Neuron (in vitro differentiated cells): Measurements from ENCODE around the gene SP8.
"Not testable (repeated sequence)": the region's sequence is repeated elsewhere in the genome, so short reads cannot be mapped to it uniquely, and the experiment has no call there.

ENCODE experiments used
- H2AFZ ChIP-seq: one replicate; pipeline ENCODE4 v1.6.1; 2013; ENCODE audit warnings: low read depth, mild to moderate bottlenecking, inconsistent platforms, low read length, moderate library complexity
- H3K27me3 ChIP-seq: one replicate; pipeline ENCODE4 v1.6.1; 2013; ENCODE audit warnings: low read length; ENCODE audit not compliant: insufficient read depth
- H3K36me3 ChIP-seq: one replicate; pipeline ENCODE4 v1.6.1; 2013; ENCODE audit warnings: low read length; ENCODE audit not compliant: insufficient read depth
- H3K4me1 ChIP-seq: one replicate; pipeline ENCODE4 v1.6.1; 2013; ENCODE audit warnings: low read length; ENCODE audit not compliant: insufficient read depth
- H3K4me3 ChIP-seq: 2 replicates; pipeline ENCODE4 v1.5.1; 2013; ENCODE audit warnings: mild to moderate bottlenecking, low read length, moderate library complexity
- H3K9me3 ChIP-seq: one replicate; pipeline ENCODE4 v1.6.1; 2013; ENCODE audit warnings: low read length

Gene SP8

DNA sequence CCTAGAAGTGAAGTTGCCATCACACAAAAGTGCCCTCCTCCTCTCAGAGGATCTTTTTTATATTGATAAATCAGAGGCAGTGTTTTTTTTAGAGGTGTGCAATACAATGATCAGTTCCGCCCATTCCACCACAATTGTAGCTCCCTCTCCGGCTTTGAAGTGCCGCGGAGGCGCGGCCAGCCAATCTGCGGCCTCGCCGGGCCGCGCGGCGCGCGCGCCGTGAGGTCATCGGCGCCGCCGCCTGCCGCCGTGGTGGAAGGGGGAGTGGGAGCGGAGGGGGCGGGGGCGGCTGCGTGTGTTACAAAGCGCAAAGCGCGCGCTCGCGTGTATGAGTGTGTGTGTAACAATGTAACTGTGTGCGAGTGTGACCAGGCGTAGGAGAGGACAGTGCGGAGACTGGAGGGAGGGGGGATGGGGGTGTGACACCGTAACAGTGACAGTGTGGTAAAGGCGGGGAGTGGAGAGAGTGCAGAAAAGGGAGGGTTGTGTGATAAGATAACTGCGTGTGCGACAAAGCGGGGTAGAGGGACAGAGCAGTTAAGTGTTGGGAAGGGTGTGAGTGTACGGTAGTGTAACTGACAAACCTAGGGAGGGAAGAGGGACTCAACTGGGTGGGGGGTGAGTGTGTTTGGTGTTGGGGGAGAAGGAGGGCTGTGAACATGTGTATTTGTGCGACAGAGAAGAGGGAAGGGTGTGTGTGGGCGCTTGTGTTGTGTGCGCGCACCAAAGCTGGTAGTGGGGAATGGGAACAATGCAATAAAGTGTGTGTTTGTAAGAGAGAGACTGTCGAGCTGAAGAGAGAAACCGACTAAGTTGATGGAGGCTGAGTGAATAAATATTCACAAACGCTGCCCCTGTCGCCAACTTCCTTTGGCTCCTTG lies at the start of gene SP8:
SP8 (minus strand) TSS at position 108 of the 881 bp plus-strand sequence; CDS start at position 20, 88 bp downstream.
- no peaks in the 10 kb centered on the region for H3K9me3 ChIP-seq
- no peaks in the 10 kb centered on the region for H3K36me3 ChIP-seq
- H3K27me3 ChIP-seq = peaks cover 81% of the 10 kb centered on the region
- peaks cover 21% of the 10 kb centered on the region for H3K4me1 ChIP-seq
- peak within 1 kb of the TSS; percentile 64 for H3K4me3 ChIP-seq
- H2AFZ ChIP-seq = peak within 1 kb of the TSS; percentile 33

DNA sequence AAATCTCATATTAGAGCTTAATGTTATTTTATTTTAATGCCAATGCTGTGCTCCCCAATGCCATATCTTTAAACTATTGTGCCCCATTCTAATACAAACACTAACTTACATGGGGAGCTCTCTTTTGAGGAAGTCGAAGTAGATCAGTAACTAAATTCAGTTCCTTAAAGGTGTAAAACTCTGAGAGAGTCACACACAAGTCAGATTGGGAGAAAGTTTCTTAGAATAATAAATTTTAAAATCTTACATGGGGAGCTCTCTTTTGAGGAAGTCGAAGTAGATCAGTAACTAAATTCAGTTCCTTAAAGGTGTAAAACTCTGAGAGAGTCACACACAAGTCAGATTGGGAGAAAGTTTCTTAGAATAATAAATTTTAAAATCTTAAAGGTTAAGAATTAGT lies 49.7 kb upstream of the SP8 start:
- not testable (repeated sequence) for H3K9me3 ChIP-seq, H3K4me1 ChIP-seq, H2AFZ ChIP-seq, H3K27me3 ChIP-seq, H3K36me3 ChIP-seq, H3K4me3 ChIP-seq

DNA sequence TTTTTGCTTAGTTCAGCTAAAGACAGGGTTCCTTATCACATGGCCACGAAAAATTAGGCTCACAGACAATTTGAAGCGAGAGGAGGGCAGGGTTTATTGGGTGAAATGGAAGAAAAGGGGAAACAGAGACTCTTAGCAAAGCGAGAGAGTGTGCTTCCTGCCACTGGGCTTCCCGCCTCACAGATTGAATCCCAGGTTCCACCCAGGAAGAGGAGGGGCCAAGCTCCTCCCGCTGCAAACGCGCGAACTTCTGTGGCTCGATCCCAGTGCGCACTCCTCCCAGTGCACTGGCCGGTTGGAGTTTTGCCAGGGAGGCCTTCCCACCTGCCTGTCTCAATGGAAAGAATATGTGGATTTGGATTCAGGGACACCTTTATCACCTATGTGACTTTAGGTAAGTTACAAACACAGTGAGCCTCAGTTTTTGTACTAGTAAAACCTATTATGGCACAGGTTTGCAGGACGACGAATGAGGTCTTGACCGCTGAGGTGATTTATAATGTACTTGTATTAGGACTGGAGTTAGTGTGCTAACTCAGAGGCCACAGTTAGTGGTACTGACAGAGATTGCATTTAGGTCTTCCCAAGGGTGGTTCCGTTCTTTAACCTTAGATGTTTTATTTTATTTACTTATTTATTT lies 48.5 kb upstream of the SP8 start:
- Histone ChIP-seq H2AFZ (no peak overlapping the region), H3K4me1 (no peaks in the 10 kb centered on the region), H3K36me3 (no peaks in the 10 kb centered on the region), H3K4me3 (no peak overlapping the region), H3K27me3 (no peaks in the 10 kb centered on the region), H3K9me3 (no peaks in the 10 kb centered on the region)

DNA sequence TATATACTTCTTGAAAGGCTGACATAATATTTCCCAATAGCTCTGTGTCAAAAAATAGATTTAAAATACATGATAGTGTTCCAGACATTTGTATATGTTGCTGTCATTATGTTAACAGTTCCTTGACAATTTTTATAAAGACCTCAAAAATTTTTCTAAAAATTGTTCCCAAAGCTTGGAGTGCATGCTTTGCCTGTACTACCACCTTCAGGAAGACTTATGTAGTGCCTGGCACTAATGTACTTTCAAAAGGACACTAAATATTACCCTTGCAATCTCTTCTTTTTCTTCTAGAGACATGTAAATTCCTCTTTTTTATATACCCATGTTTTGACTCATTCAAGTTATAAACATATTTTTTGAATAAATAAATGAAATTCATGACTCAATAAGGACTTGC lies 48.0 kb upstream of the SP8 start:
- H3K9me3 ChIP-seq = no peaks in the 10 kb centered on the region
- no peaks in the 10 kb centered on the region for H3K4me1 ChIP-seq

DNA sequence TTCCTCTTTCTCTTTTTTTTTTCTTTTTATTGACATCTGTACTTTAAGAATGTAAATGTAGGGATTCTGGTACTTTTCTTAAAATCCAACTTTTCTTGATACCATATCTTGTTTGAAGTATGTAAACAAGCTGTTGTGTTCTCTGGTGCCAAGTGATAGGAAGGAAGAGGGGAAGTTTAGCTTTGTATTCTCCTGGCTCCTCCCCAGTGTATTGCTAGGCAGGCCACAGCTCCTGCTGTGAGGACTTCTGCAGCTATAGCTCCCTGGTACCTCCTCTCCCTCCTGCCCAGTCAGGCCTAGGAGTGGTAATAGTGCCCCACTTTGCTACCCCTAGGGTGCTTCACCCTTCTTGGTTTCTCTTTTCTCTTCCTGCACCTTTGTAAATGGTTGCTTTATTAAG lies 45.3 kb upstream of the SP8 start:
- H3K27me3 ChIP-seq = no peaks in the 10 kb centered on the region
- H3K4me1 ChIP-seq = no peaks in the 10 kb centered on the region
- H3K9me3 ChIP-seq = no peaks in the 10 kb centered on the region
- H3K4me3 ChIP-seq = no peak overlapping the region
- H2AFZ ChIP-seq = no peak overlapping the region
- H3K36me3 ChIP-seq = no peaks in the 10 kb centered on the region

More for the DNA sequence above, 48.0 kb upstream of the SP8 start:
- Histone ChIP-seq H3K36me3 (no peaks in the 10 kb centered on the region), H2AFZ (no peak overlapping the region), H3K27me3 (no peaks in the 10 kb centered on the region), H3K4me3 (no peak overlapping the region)

DNA sequence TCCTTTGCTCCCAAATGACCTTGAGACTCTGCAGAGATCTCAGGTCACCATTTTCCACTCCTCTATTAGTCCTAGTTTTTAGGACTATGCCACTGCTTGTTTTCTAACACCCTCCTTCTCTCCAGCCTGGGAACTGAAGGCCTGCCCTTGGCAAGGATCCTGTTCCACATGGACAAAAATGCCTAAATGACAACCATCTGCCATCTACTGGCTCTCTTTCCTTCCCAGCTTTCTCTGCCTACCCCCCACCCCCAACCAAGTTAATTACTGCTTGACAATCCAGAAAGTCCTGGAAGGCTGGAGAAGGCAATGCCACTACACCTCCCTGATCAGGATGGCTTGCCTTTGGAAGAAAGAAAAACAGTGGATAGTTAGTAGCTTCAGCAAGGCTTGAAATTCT lies 44.8 kb upstream of the SP8 start:
- H3K4me1 ChIP-seq = no peaks in the 10 kb centered on the region
- H2AFZ ChIP-seq = no peak overlapping the region
- no peaks in the 10 kb centered on the region for H3K36me3 ChIP-seq
- no peak overlapping the region for H3K4me3 ChIP-seq
- no peaks in the 10 kb centered on the region for H3K27me3 ChIP-seq
- H3K9me3 ChIP-seq = no peaks in the 10 kb centered on the region

DNA sequence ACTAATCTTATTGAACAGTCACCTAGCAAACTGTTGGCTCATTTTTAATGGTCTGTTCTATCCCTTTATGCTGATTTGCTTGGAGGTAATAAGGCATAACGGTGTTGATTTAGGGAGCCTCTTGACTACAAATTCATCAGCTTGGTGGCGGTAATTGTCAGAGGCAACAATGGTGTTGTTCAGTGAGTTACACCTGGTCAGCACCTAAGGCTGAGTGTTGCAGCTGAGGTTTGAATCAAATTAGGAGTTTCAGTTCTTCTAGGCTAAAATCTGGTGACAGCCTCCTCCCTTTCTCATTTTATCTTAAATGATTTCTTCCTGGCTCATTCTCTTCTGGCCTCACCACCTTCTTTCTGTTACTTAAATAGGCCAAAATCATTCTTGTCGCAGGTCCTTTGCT lies 42.3 kb upstream of the SP8 start:
- Histone ChIP-seq H3K4me1 (no peaks in the 10 kb centered on the region), H3K36me3 (no peaks in the 10 kb centered on the region), H3K9me3 (no peaks in the 10 kb centered on the region), H3K4me3 (no peak overlapping the region), H3K27me3 (no peaks in the 10 kb centered on the region), H2AFZ (no peak overlapping the region)

DNA sequence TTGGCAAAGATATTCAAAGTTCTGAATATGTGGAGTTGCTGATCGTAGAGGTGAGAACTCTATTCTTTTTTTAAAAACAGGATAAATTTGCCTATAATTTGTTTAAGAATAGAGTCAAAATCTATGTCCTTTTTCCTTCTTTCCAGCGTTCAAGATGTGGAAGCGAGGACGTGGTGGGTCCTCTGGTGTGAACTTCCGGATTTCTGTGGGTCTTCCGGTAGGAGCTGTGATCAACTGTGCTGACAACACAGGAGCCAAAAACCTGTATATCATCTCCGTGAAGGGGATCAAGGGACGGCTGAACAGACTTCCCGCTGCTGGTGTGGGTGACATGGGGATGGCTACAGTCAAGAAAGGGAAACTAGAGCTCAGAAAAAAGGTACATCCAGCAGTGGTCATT lies 40.5 kb upstream of the SP8 start:
- no peak overlapping the region for H3K4me3 ChIP-seq
- H3K36me3 ChIP-seq = no peaks in the 10 kb centered on the region
- no peaks in the 10 kb centered on the region for H3K27me3 ChIP-seq
- H3K4me1 ChIP-seq = no peaks in the 10 kb centered on the region
- H3K9me3 ChIP-seq = no peaks in the 10 kb centered on the region
- H2AFZ ChIP-seq = no peak overlapping the region

DNA sequence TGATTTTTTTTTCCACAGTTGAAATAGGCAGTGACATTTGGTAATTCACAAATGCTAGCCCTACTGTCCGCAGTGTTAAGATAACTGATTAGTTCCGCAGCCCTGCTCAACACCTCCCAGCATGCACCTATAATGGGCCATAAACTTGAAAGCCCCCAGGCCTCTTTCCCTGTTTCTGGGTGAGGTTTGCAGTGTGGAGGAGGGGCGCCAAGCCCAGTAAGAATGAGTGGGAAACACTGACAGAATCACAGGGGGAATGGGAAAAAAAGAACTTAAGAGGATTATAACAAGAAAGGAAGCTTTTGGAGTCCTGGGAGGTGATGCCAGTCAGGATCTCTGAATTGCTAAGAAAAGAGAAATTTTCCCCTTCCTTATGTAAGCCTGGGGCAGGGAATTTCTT lies 39.6 kb upstream of the SP8 start:
- Histone ChIP-seq H2AFZ (peak overlapping the region; percentile 16), H3K4me3 (no peak overlapping the region), H3K36me3 (no peaks in the 10 kb centered on the region), H3K27me3 (no peaks in the 10 kb centered on the region), H3K9me3 (no peaks in the 10 kb centered on the region), H3K4me1 (no peaks in the 10 kb centered on the region)

DNA sequence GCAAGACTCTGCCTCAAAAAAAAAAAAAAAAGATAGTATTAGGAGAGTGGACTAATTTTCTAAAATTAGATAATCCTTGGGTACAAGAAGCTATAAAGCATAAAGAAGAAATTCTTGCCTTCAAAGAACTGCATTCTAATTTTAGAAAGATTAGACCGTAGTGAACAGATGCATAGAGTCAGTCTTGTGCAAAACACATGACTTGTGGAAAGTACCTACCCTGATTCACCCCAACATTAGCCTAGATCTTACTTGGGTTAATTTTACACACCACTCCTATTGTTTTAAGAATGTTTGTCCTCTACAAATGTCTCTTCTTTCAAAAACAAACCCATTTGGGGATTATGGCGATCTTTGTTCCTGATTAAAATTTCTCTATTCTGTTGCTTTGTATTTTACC lies 38.9 kb upstream of the SP8 start:
- Histone ChIP-seq H2AFZ (peak overlapping the region; percentile 16), H3K4me3 (no peak overlapping the region)

DNA sequence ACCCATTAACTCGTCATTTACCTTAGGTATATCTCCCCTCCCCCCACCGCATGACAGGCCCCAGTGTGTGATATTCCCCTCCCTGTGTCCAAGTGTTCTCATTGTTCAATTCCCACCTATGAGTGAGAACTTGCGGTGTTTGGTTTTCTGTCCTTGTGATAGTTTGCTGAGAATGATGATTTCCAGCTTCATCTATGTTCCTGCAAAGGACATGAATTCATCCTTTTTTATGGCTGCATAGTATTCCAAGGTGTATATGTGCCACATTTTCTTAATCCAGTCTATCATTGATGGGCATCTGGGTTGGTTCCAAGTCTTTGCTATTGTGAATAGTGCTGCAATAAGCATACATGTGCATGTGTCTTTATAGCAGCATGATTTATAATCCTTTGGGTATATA lies 34.7 kb upstream of the SP8 start:
- H3K4me1 ChIP-seq, H3K9me3 ChIP-seq, H3K4me3 ChIP-seq, H2AFZ ChIP-seq, H3K27me3 ChIP-seq, H3K36me3 ChIP-seq: not testable (repeated sequence)

More for the DNA sequence above, 38.9 kb upstream of the SP8 start:
- no peaks in the 10 kb centered on the region for H3K36me3 ChIP-seq
- H3K4me1 ChIP-seq = no peaks in the 10 kb centered on the region
- H3K27me3 ChIP-seq = no peaks in the 10 kb centered on the region
- no peaks in the 10 kb centered on the region for H3K9me3 ChIP-seq

DNA sequence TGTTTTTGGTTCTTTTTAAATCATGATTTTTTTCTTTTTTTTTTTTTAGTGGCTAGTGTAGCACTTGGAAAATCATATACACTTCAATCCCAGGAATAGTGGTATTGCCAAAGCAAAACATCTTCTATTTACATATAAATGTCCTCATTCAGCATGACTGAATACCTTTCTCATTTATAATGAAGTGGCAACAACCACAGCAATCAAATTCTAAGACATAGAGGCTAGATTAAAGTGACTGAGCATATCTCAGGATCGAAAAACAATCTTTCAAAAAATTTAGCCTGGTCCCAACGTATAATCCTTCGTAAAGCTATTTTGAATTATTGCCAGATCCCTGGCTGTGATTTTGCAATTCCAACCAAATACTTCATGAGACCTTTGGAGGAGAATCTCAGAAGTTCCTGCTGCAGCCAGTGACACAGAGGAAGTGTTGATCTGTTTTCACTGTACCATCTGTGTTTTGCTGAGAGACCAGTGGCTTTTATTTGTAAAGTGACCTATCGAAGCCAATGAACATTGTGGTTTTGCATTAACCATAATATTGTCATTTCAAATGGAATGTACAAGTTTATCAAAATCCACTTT lies 29.8 kb upstream of the SP8 start:
- Histone ChIP-seq H3K27me3 (no peaks in the 10 kb centered on the region), H3K4me1 (no peaks in the 10 kb centered on the region), H3K36me3 (no peaks in the 10 kb centered on the region), H2AFZ (no peak overlapping the region), H3K9me3 (no peaks in the 10 kb centered on the region), H3K4me3 (no peak overlapping the region)

DNA sequence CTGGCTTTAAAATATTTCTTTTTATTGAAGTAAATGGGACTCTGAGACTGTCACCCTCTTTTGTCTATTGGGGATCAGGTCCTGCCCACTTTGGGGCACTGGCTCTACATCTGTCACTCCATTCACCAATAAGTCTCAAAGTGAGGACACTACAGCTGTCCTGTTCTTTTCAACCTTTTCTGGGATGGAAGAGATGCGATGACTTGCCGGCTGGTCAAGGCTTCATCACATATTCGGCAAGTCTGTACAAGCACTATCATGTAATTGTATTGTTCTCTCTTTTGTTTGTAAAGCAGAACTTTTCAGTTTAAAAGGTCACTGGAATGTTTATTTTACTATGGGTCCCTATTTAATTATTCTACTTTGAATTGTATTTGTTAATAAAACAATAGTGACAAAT lies 17.7 kb upstream of the SP8 start:
- H3K9me3 ChIP-seq = no peaks in the 10 kb centered on the region
- H3K36me3 ChIP-seq = no peaks in the 10 kb centered on the region
- H3K4me3 ChIP-seq = no peak overlapping the region
- H3K4me1 ChIP-seq = no peaks in the 10 kb centered on the region
- H3K27me3 ChIP-seq = peaks cover 5% of the 10 kb centered on the region
- no peak overlapping the region for H2AFZ ChIP-seq
